Heart left ventricle (tissue), 16 donors: ENCODE data around the gene TBC1D20. TPM values are rescaled to one million over a fixed set of nuclear protein-coding genes. Genes with fewer than 3 reads are reported as not detected.

Source experiments
- ATAC-seq, 4 donors: fragments of 200-7000 bp; cut with Tn5 transposase; one replicate each; pipeline ENCODE4 v1.9.1; 2020 to 2022; ENCODE audit warnings: moderate library complexity in 4 of 4, mild to moderate bottlenecking in 3 of 4, moderate number of reproducible peaks in 1 of 4
- DNase-seq, 5 donors: peaks; one replicate each; pipeline ENCODE4 v3.0.0-alpha.2; 2020
- H3K27ac ChIP-seq, 12 donors: fragments of 200-600 bp; sonication (generic) in 4 of 12; one replicate each; pipeline versions ENCODE4 v1.5.0 to v1.8.0; 2016 to 2022; ENCODE audit warnings: mild to moderate bottlenecking in 2 of 12
- H3K27me3 ChIP-seq, 9 donors: fragments of 200-600 bp; sonication (generic) in 2 of 9; one replicate each; pipeline versions ENCODE4 v1.5.1 to v1.8.0; 2016 to 2022; ENCODE audit warnings: mild to moderate bottlenecking in 3 of 9
- H3K36me3 ChIP-seq, 9 donors: fragments of 200-600 bp; sonication (generic) in 2 of 9; one replicate each; pipeline versions ENCODE4 v1.5.0 to v1.8.0; 2018 to 2022; ENCODE audit warnings: mild to moderate bottlenecking in 2 of 9
- H3K4me1 ChIP-seq, 12 donors: fragments of 200-600 bp; sonication (generic) in 4 of 12; one replicate each; pipeline versions ENCODE4 v1.5.0 to v1.8.0; 2016 to 2022; ENCODE audit warnings: mild to moderate bottlenecking in 3 of 12
- H3K4me3 ChIP-seq, 12 donors: fragments of 200-600 bp; sonication (generic) in 4 of 12; one replicate each; pipeline versions ENCODE4 v1.5.0 to v1.8.0; 2017 to 2022; ENCODE audit warnings: mild to moderate bottlenecking in 9 of 12, moderate library complexity in 4 of 12
- H3K9me3 ChIP-seq, 12 donors: fragments of 200-600 bp; sonication (generic) in 4 of 12; one replicate each; pipeline versions ENCODE4 v1.5.0 to v1.8.0; 2016 to 2022; ENCODE audit warnings: mild to moderate bottlenecking in 1 of 12
- POLR2A ChIP-seq, 2 donors: fragments of 450-650 bp; IDR thresholded peaks; one replicate each; pipeline ENCODE4 v1.6.1; 2017; ENCODE audit warnings: antibody characterized with exemption in 2 of 2, mild to moderate bottlenecking in 2 of 2, moderate library complexity in 2 of 2
- WGBS, 4 donors: extraction: QIAGEN DNeasy Blood & Tissue Kit in 2 of 4; methylation state at CpG; one replicate each; pipeline versions ENCODE4 v1.1.5 to v1.1.7; 2013 to 2018; 5-methylcytosine and 5-hydroxymethylcytosine counted together
- intact Hi-C, 10 donors: fragments of 100-400 bp; cut with DNase I; formaldehyde crosslinking; loops; one replicate each; pipeline versions ENCODE4 v1.11.1 to v1.14.2; 2022
- polyA plus RNA-seq, 2 donors: library from polyadenylated mRNA; stranded (reverse); fragments of 200-250 nt; gene quantifications; one replicate each; pipeline ENCODE4 v1.2.3, GENCODE V29; 2013
- total RNA-seq, 9 donors: library from RNA; depleted of rRNA in 2 of 9; stranded (reverse); fragments of >200 nt in 2 of 9; fragmentation: NEBNext Ultra II Directional in 3 of 9; extraction: Animal tissue kit (Norgen Biotek cat#: 25700) in 3 of 9; gene quantifications; one replicate each; pipeline versions ENCODE4 v1.1.0 to v1.2.4, GENCODE V29; 2016 to 2023
- TF ChIP-seq, protein P1 (sequence below), 12 donors: fragments of 200-600 bp; sonication (generic) in 4 of 12; IDR thresholded peaks; one replicate each; pipeline versions ENCODE4 v1.5.0 to v1.8.0; 2018 to 2022; ENCODE audit warnings: antibody characterized with exemption in 12 of 12, mild to moderate bottlenecking in 5 of 12
- donor health status: ischemic (EF 13 %, LVEDD 7.1; RV severe dilation, severe dysfunction).
- donor health status: healthy with polysubstance abuse.
- donor health status: DM: no; HTN: yes; CAD: no.
- donor health status: DM: no; HTN: no; CAD: no.
- donor health status: ischemic (EF 25% LVEDD 6.9; RV normal size, moderate dysfunction).
- donor health status: ischemic (EF 25% LVEDD 5.7; RV mildly dilated, moderate dysfunction).
- donor health status: healthy.
- donor health status: DM: yes; HTN: yes; CAD: no.
- donor health status: ischemic (EF 35%, LVEDD 5.7; RV mildly dilated, moderate dysfunction).
- donor health status: nonischemic (EF 11% LVEDD 7.7; RV severe dilation, severe dysfunction).
- donor health status: DM: yes; HTN: yes; CAD: no.
- donor health status: PGD.
- donor health status: ischemic (EF 29% LVEDD 5.4; RV normal size, mild dysfunction).
- donor health status: nonischemic (EF 23%, LVEDD 6.1; RV moderate dilation, normal function).

Gene TBC1D20
- total and polyA plus RNA-seq, 11 donors: 9.3 to 38.9 (median 25.8) TPM

DNA sequence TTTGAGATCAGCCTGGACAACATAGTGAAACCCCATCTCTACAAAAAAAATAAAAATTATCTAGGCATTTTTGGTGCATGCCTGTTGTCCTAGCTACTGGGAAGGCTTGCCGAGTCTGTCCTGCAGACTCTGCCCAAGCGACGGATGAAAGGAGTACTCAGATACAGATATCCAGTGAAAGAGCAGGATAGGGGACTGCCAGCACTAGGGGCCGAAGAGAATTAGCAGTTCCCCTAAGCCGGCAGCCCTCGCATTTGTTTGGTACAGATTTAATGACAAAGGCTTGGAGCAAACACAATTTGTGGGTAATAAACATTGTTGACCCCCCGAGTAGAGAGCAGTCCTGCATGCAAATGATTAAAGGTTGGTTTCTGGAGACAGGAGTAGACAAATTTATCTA is 5.4 kb upstream of the TBC1D20 start:
- DNase-seq: no peak
- no peak for ATAC-seq
- intact Hi-C loops: loop anchor here in 1 of 10 donors (2.0 kb wide), 1 partner anchor 43 kb away; no protein-coding TSS in a partner anchor
- H3K36me3 ChIP-seq: no peaks in the 10 kb centered on the region
- TF ChIP-seq, protein P1, sequence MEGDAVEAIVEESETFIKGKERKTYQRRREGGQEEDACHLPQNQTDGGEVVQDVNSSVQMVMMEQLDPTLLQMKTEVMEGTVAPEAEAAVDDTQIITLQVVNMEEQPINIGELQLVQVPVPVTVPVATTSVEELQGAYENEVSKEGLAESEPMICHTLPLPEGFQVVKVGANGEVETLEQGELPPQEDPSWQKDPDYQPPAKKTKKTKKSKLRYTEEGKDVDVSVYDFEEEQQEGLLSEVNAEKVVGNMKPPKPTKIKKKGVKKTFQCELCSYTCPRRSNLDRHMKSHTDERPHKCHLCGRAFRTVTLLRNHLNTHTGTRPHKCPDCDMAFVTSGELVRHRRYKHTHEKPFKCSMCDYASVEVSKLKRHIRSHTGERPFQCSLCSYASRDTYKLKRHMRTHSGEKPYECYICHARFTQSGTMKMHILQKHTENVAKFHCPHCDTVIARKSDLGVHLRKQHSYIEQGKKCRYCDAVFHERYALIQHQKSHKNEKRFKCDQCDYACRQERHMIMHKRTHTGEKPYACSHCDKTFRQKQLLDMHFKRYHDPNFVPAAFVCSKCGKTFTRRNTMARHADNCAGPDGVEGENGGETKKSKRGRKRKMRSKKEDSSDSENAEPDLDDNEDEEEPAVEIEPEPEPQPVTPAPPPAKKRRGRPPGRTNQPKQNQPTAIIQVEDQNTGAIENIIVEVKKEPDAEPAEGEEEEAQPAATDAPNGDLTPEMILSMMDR (IDR thresholded peaks at IDR 0.05): no peak
- TF ChIP-seq POLR2A (IDR thresholded peaks at IDR 0.05): no peak
- 87 to 92% (median 90%) methylated on average over 7 of the region's 7 CpGs for WGBS, 4 donors
- no peak overlapping the region for H3K4me3 ChIP-seq
- peaks cover 0 to 9% (median 0%) of the 10 kb centered on the region in 12 donors for H3K9me3 ChIP-seq
- peaks cover 0 to 5% (median 3%) of the 10 kb centered on the region in 12 donors for H3K4me1 ChIP-seq
- H3K27ac ChIP-seq: no peak overlapping the region
- H3K27me3 ChIP-seq: no peaks in the 10 kb centered on the region

DNA sequence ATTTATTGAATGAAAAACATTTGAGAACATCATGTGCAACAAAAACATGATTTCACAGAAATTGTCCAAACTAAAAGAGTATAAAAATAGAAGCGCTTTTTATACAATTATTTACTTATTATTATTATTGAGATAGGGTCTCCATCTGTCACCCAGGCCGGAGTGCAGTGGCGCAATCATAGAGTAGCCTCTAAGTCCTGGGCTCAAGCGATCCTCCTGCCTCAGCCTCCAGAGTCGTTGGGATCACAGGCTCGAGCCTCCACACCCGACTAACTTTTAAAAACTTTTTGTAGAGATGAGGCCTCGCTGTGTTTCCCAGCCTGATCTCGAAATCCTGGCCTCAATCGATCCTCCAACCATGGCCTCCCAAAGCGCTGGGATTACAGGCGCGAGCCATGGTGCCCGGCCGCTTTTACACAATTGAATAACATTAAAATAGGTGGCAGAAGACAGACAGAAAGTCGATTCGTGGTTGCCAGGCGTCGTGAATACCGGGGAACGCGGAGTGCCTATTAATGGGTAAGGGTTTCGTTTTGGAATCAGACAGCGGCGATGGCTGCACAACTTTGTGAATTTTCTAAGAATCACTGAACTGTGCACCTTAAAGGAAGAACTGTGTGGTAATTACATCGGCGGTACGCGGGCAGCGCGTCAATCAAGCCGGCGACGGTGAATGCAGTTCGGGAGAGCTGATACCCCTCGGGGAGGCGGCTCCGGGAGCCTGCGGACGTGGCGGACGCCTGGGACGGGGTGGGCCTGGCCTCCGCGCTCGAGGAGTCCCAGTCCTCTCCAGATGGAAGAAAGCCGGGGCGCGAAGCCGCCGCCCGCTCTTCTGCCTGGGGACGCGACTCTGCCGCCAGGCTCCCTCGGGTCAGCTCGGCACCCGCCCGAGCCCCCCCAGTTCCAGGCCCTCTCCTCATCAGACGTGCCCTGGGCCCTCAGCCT is 807 bp downstream of the TBC1D20 start:
- intact Hi-C loops: loop anchor here in 4 of 10 donors (2.0 to 5.0 kb wide), 3 partner anchors 54 to 113 kb away; partner anchors contain the start of gene RBCK1 (in 3 of the 4)
- TF ChIP-seq POLR2A (IDR thresholded peaks at IDR 0.05): no peak
- TF ChIP-seq, protein P1 (IDR thresholded peaks at IDR 0.05): no peak
- no peaks in the 10 kb centered on the region for H3K27me3 ChIP-seq
- no peaks in the 10 kb centered on the region for H3K36me3 ChIP-seq
- H3K27ac ChIP-seq: peak overlapping the region; percentile 81 to 98 (median 92)
- no peaks in the 10 kb centered on the region for H3K9me3 ChIP-seq
- ATAC-seq: peak in 3 of 4 donors; percentile 54 to 67 (median 64)
- H3K4me3 ChIP-seq: peak overlapping the region; percentile 43 to 95 (median 86)
- 9 to 17% (median 11%) methylated on average over 36 to 60 of the region's 60 CpGs for WGBS, 4 donors
- peaks cover 10 to 51% (median 37%) of the 10 kb centered on the region in 12 donors for H3K4me1 ChIP-seq
- DNase-seq: peak; percentile 50 to 77 (median 65)

DNA sequence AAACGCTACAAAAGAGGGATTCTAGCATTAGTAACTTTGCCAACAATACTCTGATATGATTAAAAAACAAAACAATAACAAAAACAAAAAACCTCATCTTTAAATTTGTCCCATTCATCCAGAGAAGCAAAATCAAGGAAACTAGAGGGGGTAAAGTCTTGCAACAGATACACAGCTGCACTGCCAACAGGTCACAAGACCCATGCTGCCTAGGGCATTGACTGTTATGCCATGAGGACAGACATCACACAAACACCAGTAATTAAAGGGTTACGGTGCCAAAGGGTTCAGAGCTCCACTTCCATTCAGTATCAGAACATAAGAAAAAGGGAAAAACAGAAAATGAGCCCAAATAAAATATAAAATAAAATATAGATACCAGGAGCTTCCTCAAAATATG is 1.6 kb downstream of the TBC1D20 start:
- H3K4me3 ChIP-seq: peak overlapping the region in 10 of 12 donors; percentile 55 to 95 (median 88)
- no peak for DNase-seq
- WGBS, 4 donors: 28 to 50% (median 39%) methylated on average over 2 of the region's 2 CpGs
- no peaks in the 10 kb centered on the region for H3K27me3 ChIP-seq
- no peaks in the 10 kb centered on the region for H3K9me3 ChIP-seq
- no peaks in the 10 kb centered on the region for H3K36me3 ChIP-seq
- H3K4me1 ChIP-seq: peaks cover 10 to 51% (median 37%) of the 10 kb centered on the region in 12 donors
- ATAC-seq: peak in 1 of 4 donors; percentile 36
- TF ChIP-seq, protein P1 (IDR thresholded peaks at IDR 0.05): no peak
- TF ChIP-seq POLR2A (IDR thresholded peaks at IDR 0.05): no peak
- peak overlapping the region in 5 of 12 donors; percentile 1 to 96 (median 90) for H3K27ac ChIP-seq
- intact Hi-C loops: loop anchor here in 3 of 10 donors (5.0 kb wide), 2 partner anchors 53 to 108 kb away; partner anchors contain the start of gene RBCK1 (in 3 of the 3)

DNA sequence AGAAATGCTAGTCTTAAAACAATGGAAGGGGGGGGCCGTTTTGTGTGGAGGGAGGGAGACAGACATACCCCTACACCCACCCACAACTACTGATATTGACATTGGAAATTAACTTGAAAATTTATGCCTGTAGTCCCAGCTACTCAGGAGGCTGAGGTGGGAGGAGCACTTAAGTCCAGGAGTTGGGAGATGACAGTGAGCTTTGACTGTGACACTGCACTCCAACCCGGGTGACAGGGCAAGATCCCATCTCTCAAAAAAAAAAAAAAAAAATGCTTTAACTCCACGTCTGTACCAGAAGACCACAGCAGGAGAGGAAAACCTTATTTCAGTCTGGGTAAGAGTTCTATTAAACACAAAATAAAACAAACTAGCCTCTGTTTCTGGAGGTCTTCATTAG is 2.2 kb downstream of the TBC1D20 start:
- DNase-seq (no peak), ATAC-seq (no peak)
- Histone ChIP-seq H3K27me3 (no peaks in the 10 kb centered on the region), H3K4me1 (peaks cover 10 to 51% (median 37%) of the 10 kb centered on the region in 12 donors), H3K9me3 (no peaks in the 10 kb centered on the region), H3K4me3 (peak overlapping the region in 5 of 12 donors; percentile 14 to 94 (median 82)), H3K27ac (peak overlapping the region in 3 of 12 donors; percentile 26 to 47 (median 35)), H3K36me3 (no peaks in the 10 kb centered on the region)
- 10 to 15% (median 13%) methylated on average over 3 of the region's 3 CpGs for WGBS, 4 donors
- intact Hi-C loops: loop anchor here in 3 of 10 donors (5.0 kb wide), 2 partner anchors 53 to 108 kb away; partner anchors contain the start of gene RBCK1 (in 3 of the 3)
- TF ChIP-seq POLR2A (IDR thresholded peaks at IDR 0.05): no peak
- TF ChIP-seq, protein P1 (IDR thresholded peaks at IDR 0.05): no peak
